Measurements from ENCODE around the gene HOXC13.

GRCh38 chr12:53963005-53963404 lies 24.4 kb downstream of the HOXC13 start:
- TF ChIP-seq CTCF (IDR thresholded peaks at IDR 0.05; ENCODE audit: poor library complexity): no peak
- TF ChIP-seq EZH2phosphoT487 (IDR thresholded peaks at IDR 0.05; ENCODE audit: low read depth, severe bottlenecking, unreplicated experiment): no peak
